CD14-positive monocyte (primary cell): Measurements from ENCODE around the gene ASPA. TPM values are rescaled to one million over a fixed set of nuclear protein-coding genes. Genes with fewer than 3 reads are reported as not detected.

Experiments used
- DNase-seq, 3 donors: peaks; one replicate each; pipeline ENCODE4 v3.0.0-alpha.2; 2011 to 2022
- H2AFZ ChIP-seq: 2 replicates; pipeline ENCODE4 v1.6.0; 2012; ENCODE audit warnings: mild to moderate bottlenecking, low read depth, low read length, inconsistent platforms; ENCODE audit not compliant: insufficient read depth, poor library complexity, severe bottlenecking
- H3K27ac ChIP-seq, 2 donors: 1 replicate in 1 of 2; 2 replicates in 1 of 2; pipeline ENCODE4 v1.5.1; 2012 to 2013; ENCODE audit warnings: low read length in 2 of 2, control low read depth in 1 of 2, inconsistent platforms in 1 of 2, low read depth in 1 of 2, mild to moderate bottlenecking in 1 of 2
- H3K27me3 ChIP-seq, 2 donors: one replicate each; pipeline versions ENCODE4 v1.6.0 to v1.6.1; 2011 to 2013; ENCODE audit warnings: low read length in 2 of 2; ENCODE audit not compliant: control insufficient read depth in 2 of 2, insufficient read depth in 2 of 2
- H3K36me3 ChIP-seq, 2 donors: replicated peaks in 1 of 2; 1 replicate in 1 of 2; 2 replicates in 1 of 2; pipeline versions ENCODE4 v1.5.1 to v1.6.1; 2012 to 2013; ENCODE audit warnings: low read length in 2 of 2, control low read depth in 1 of 2, inconsistent platforms in 1 of 2, mild to moderate bottlenecking in 1 of 2; ENCODE audit not compliant: insufficient read depth in 2 of 2, control insufficient read depth in 1 of 2
- H3K4me1 ChIP-seq, 2 donors: 1 replicate in 1 of 2; 2 replicates in 1 of 2; pipeline versions ENCODE4 v1.5.1 to v1.6.1; 2012 to 2013; ENCODE audit warnings: low read length in 2 of 2, control low read depth in 1 of 2, inconsistent platforms in 1 of 2, mild to moderate bottlenecking in 1 of 2, moderate library complexity in 1 of 2; ENCODE audit not compliant: insufficient read depth in 2 of 2, control insufficient read depth in 1 of 2
- H3K4me2 ChIP-seq: replicated peaks from 2 replicates; pipeline ENCODE3; 2012; ENCODE audit warnings: low read length, moderate library complexity, mild to moderate bottlenecking; ENCODE audit not compliant: poor library complexity, severe bottlenecking; ENCODE audit errors: extremely low read depth
- H3K4me3 ChIP-seq, 3 experiments: fragments of 200-600 bp in 1 of 3; sonication (generic) in 1 of 3; replicated peaks in 1 of 3; 1 replicate in 2 of 3; 2 replicates in 1 of 3; pipeline ENCODE4 v1.5.1; 2011 to 2013; ENCODE audit warnings: low read length in 3 of 3, mild to moderate bottlenecking in 3 of 3, control low read depth in 2 of 3, low read depth in 2 of 3, inconsistent platforms in 1 of 3, moderate library complexity in 1 of 3
- H3K79me2 ChIP-seq: 2 replicates; pipeline ENCODE4 v1.6.0; 2012; ENCODE audit warnings: mild to moderate bottlenecking, control low read depth, inconsistent platforms, low read length, moderate library complexity; ENCODE audit not compliant: insufficient read depth
- H3K9ac ChIP-seq: 2 replicates; pipeline ENCODE4 v1.6.0; 2017; ENCODE audit warnings: low read length, mild to moderate bottlenecking; ENCODE audit not compliant: insufficient read depth, poor library complexity, severe bottlenecking
- H3K9me3 ChIP-seq, 2 donors: replicated peaks in 1 of 2; 1 replicate in 1 of 2; 2 replicates in 1 of 2; pipeline versions ENCODE4 v1.5.1 to v1.6.1; 2012 to 2013; ENCODE audit warnings: low read length in 2 of 2, control low read depth in 1 of 2; ENCODE audit not compliant: control insufficient read depth in 1 of 2, insufficient read depth in 1 of 2
- H4K20me1 ChIP-seq: 2 replicates; pipeline ENCODE4 v1.6.0; 2012; ENCODE audit warnings: mild to moderate bottlenecking, low read length, control low read depth, moderate library complexity; ENCODE audit not compliant: insufficient read depth
- H3K27ac Mint-ChIP-seq, 7 donors: one replicate each; pipeline ENCODE4 v1.8.0; 2020; ENCODE audit warnings: mild to moderate bottlenecking in 7 of 7, mixed read lengths in 7 of 7, moderate library complexity in 6 of 7, inconsistent platforms in 2 of 7
- H3K27me3 Mint-ChIP-seq, 3 donors: one replicate each; pipeline ENCODE4 v1.8.0; 2021 to 2022; ENCODE audit warnings: low read depth in 3 of 3, mild to moderate bottlenecking in 3 of 3, mixed read lengths in 3 of 3, moderate library complexity in 3 of 3, inconsistent platforms in 1 of 3
- H3K36me3 Mint-ChIP-seq, 2 donors: one replicate each; pipeline ENCODE4 v1.8.0; 2020; ENCODE audit warnings: mixed read lengths in 2 of 2, inconsistent platforms in 1 of 2, mild to moderate bottlenecking in 1 of 2
- H3K4me1 Mint-ChIP-seq: one replicate; pipeline ENCODE4 v1.8.0; 2020; ENCODE audit warnings: mild to moderate bottlenecking, mixed read lengths
- H3K4me3 Mint-ChIP-seq, 2 donors: one replicate each; pipeline ENCODE4 v1.8.0; 2020; ENCODE audit warnings: mild to moderate bottlenecking in 2 of 2, mixed read lengths in 2 of 2, moderate library complexity in 1 of 2
- H3K9me3 Mint-ChIP-seq, 7 donors: one replicate each; pipeline ENCODE4 v1.8.0; 2020 to 2022; ENCODE audit warnings: mixed read lengths in 7 of 7, mild to moderate bottlenecking in 6 of 7, moderate library complexity in 6 of 7, inconsistent platforms in 2 of 7
- CTCF ChIP-seq: fragments of 200-600 bp; IDR thresholded peaks from one replicate; pipeline ENCODE4 v1.8.0; 2022; ENCODE audit warnings: antibody characterized with exemption, mild to moderate bottlenecking
- WGBS: methylation state at CpG from one replicate; pipeline ENCODE4 v1.1.5; 2013; ENCODE audit warnings: missing lambda C conversion rate; ENCODE audit not compliant: insufficient coverage; 5-methylcytosine and 5-hydroxymethylcytosine counted together
- intact Hi-C, 2 donors: fragments of 100-400 bp; cut with micrococcal nuclease; formaldehyde crosslinking; loops; one replicate each; pipeline versions ENCODE4 v1.15.0 to v1.15.1; 2023
- polyA plus RNA-seq, 3 donors: library from polyadenylated mRNA; depleted of rRNA in 1 of 3; unstranded in 2 of 3; stranded (reverse) in 1 of 3; fragments of 300-500 nt in 2 of 3; fragments of >200 nt in 1 of 3; fragmentation: Illumina TruSeq in 2 of 3; gene quantifications; 1 replicate in 2 of 3; 2 replicates in 1 of 3; pipeline ENCODE4 v1.2.3, GENCODE V29; 2012 to 2021

ASPA gene
- polyA plus RNA-seq, 3 donors = not detected

GRCh38 chr17:3507071-3507470 is 31.3 kb downstream of the ASPA start:
- Mint-ChIP-seq H3K4me3 (no peak overlapping the region), H3K36me3 (no peaks in the 10 kb centered on the region), H3K9me3 (peaks cover 0 to 7% (median 1%) of the 10 kb centered on the region in 7 donors), H3K27me3 (peaks cover 2 to 8% (median 3%) of the 10 kb centered on the region in 3 donors), H3K27ac (no peak overlapping the region), H3K4me1 (no peaks in the 10 kb centered on the region)
- intact Hi-C loops = no loop called here
- H3K9me3 ChIP-seq = no peaks in the 10 kb centered on the region
- DNase-seq = no peak
- H3K4me2 ChIP-seq = no peak overlapping the region
- no peaks in the 10 kb centered on the region for H3K27me3 ChIP-seq
- no peak overlapping the region for H2AFZ ChIP-seq
- H4K20me1 ChIP-seq = no peaks in the 10 kb centered on the region
- no peak for TF ChIP-seq CTCF
- no peak overlapping the region for H3K9ac ChIP-seq
- H3K79me2 ChIP-seq = no peaks in the 10 kb centered on the region
- WGBS = no CpG with 5 or more reads among the region's 1 CpG
- H3K4me3 ChIP-seq = no peak overlapping the region
- H3K27ac ChIP-seq = no peak overlapping the region
- no peaks in the 10 kb centered on the region for H3K4me1 ChIP-seq
- no peaks in the 10 kb centered on the region for H3K36me3 ChIP-seq

- no peaks in the 10 kb centered on the region for H3K4me1 Mint-ChIP-seq
- H3K9ac ChIP-seq = no peak overlapping the region
- no peaks in the 10 kb centered on the region for H3K27me3 ChIP-seq
- H2AFZ ChIP-seq = no peak overlapping the region
- no peaks in the 10 kb centered on the region for H3K4me1 ChIP-seq
- no peak overlapping the region for H3K27ac ChIP-seq
- peaks cover 3 to 6% (median 4%) of the 10 kb centered on the region in 3 donors for H3K27me3 Mint-ChIP-seq
- intact Hi-C loops = no loop called here
- DNase-seq = no peak
- H3K4me3 ChIP-seq = no peak overlapping the region
- no peak overlapping the region for H3K4me3 Mint-ChIP-seq
- no peak overlapping the region for H3K4me2 ChIP-seq
- no peak overlapping the region for H3K27ac Mint-ChIP-seq
- no peaks in the 10 kb centered on the region for H4K20me1 ChIP-seq
- H3K79me2 ChIP-seq = no peaks in the 10 kb centered on the region
- TF ChIP-seq CTCF = no peak
- H3K9me3 ChIP-seq = no peaks in the 10 kb centered on the region
- no peaks in the 10 kb centered on the region for H3K36me3 ChIP-seq
- WGBS = 100% methylated on average over 1 of the region's 3 CpGs
- no peaks in the 10 kb centered on the region for H3K36me3 Mint-ChIP-seq
- H3K9me3 Mint-ChIP-seq = peaks cover 0 to 7% (median 1%) of the 10 kb centered on the region in 7 donors
Measured at GRCh38 chr17:3507869-3508268, 32.1 kb downstream of the ASPA start.
